Activated CD4-positive, alpha-beta T cell treated with anti-CD3 and anti-CD28 coated beads, Interleukin-2, amount 10 ng/mL, durations not matched to agents 7 days and 5 days (primary cell): Measurements from ENCODE around the gene NAGPA. TPM values are rescaled to one million over a fixed set of nuclear protein-coding genes. Genes with fewer than 3 reads are reported as not detected.

ENCODE experiments used
- CTCF ChIA-PET: fragments of 350-600 bp; sonication (Branson Sonifier 250); formaldehyde crosslinking; loops from one replicate; lab custom pipeline; 2021; ENCODE audit warnings: antibody characterized with exemption; lab: Charles Lee
- POLR2A ChIA-PET: fragments of 350-600 bp; sonication (Branson Sonifier 250); formaldehyde crosslinking; loops from one replicate; lab custom pipeline; 2021; ENCODE audit warnings: antibody characterized with exemption; lab: Charles Lee
- DNase-seq: peaks from one replicate; pipeline ENCODE4 v3.0.0-alpha.2; 2020
- H3K27ac Mint-ChIP-seq: one replicate; pipeline ENCODE4 v1.8.0; 2021; ENCODE audit warnings: mild to moderate bottlenecking, moderate library complexity, mixed read lengths
- H3K27me3 Mint-ChIP-seq: one replicate; pipeline ENCODE4 v1.8.0; 2021; ENCODE audit warnings: mixed read lengths
- H3K36me3 Mint-ChIP-seq: one replicate; pipeline ENCODE4 v1.8.0; 2021; ENCODE audit warnings: low read depth, mixed read lengths
- H3K4me1 Mint-ChIP-seq: one replicate; pipeline ENCODE4 v1.8.0; 2021; ENCODE audit warnings: mixed read lengths
- H3K4me3 Mint-ChIP-seq: one replicate; pipeline ENCODE4 v1.8.0; 2021; ENCODE audit warnings: mild to moderate bottlenecking, moderate library complexity, mixed read lengths
- H3K9me3 Mint-ChIP-seq: one replicate; pipeline ENCODE4 v1.8.0; 2021; ENCODE audit warnings: mixed read lengths
- total RNA-seq, 2 experiments: library from RNA; stranded (reverse); gene quantifications; one replicate each; pipeline ENCODE4 v1.2.3, GENCODE V29; 2021

NAGPA gene
- total RNA-seq, 2 experiments from 2014 or later, result 16.8 to 18.8 TPM

DNA sequence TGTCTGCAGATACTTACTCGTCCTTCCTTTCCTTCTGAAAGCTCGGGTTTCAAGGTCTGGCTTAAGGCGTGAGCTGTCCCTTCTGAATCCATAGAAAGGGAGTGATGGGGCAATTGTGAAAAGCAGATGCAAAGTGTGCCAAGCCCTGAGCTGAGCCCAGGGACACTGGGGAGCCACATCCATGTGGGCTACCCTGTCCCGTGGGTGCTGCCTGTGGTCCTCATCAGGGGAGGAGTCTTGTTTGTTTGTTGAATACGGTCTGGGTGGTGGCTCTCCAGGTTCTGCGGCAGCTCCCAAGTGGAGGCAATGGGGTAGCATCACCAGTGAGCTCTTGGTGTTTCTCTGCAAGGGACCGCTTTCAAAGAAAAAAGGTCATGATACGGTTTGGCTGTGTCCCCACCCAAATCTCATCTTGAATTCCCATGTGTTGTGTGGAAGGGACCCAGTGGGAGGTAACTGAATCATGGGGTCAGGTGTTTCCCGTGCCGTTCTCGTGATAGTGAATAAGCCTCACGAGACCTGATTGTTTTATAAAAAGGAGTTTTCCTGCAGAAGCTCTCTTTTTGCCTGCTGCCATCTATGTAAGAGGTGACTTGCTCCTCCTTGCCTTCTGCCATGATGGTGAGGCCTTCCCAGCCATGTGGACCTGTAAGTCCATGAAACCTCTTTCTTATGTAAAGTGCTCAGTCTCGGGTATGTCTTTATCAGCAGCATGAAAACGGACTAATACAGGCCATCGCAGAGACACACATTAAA lies 36.9 kb upstream of the NAGPA start:
- DNase-seq, result no peak
- Mint-ChIP-seq H3K4me3 (peak overlapping the region; percentile 91), H3K27me3 (no peaks in the 10 kb centered on the region), H3K36me3 (peaks cover 6% of the 10 kb centered on the region), H3K27ac (peak overlapping the region; percentile 99), H3K4me1 (peaks cover 31% of the 10 kb centered on the region), H3K9me3 (no peaks in the 10 kb centered on the region)
- ChIA-PET CTCF (interaction anchor here (0.8 to 1.0 kb wide), 2 partner anchors 22 to 83 kb away, joined by 3 to 4 read pairs; no protein-coding TSS in a partner anchor), POLR2A (no interaction called here)

DNA sequence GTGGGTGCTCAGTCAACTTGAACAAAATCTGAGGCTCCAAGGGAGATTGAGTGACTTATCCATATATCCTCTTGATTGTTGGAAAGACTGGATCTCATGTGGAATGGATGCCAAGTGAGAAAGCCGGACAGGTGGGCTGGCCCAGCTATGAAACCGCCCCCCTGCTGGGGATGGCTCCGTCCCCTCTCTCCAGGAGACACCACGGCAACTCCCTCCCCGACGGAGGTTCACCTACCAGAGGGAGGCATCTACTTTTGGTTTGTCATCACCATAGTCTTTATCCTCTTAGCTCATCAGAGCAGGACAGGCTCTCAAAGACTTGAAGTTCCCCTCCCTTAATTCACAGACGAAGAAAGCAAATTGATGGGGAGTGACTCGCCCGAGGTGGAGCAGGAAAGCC lies 36.1 kb upstream of the NAGPA start:
- Mint-ChIP-seq H3K4me1 (peaks cover 31% of the 10 kb centered on the region), H3K27ac (no peak overlapping the region), H3K36me3 (peaks cover 2% of the 10 kb centered on the region), H3K27me3 (no peaks in the 10 kb centered on the region), H3K9me3 (no peaks in the 10 kb centered on the region), H3K4me3 (no peak overlapping the region)
- CTCF ChIA-PET, result interaction anchor here (1.0 kb wide), 1 partner anchor 23 kb away, joined by 4 read pairs; no protein-coding TSS in a partner anchor
- POLR2A ChIA-PET, result interaction anchor here (0.5 kb wide), 1 partner anchor 285 kb away, joined by 5 read pairs; no protein-coding TSS in a partner anchor
- DNase-seq, result no peak

DNA sequence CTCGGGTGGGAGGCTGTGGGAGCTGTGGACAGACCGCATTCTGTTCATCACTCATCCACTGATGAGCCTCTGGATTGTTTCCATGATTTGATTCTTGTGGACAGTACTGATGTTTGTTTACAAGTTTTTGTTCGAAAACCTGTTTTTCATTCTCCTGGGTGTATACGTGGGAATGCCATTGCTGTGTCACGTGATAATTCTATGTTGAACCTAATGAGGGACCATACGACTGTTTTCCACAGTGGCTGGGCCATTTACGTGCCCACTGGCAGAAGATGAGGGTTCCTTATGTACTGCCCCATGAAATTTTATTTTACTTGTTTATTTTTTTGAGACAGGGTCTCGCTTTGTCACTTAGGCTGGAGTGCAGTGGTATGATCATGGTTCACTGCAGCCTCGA lies 35.3 kb upstream of the NAGPA start:
- CTCF ChIA-PET, result no interaction called here

DNA sequence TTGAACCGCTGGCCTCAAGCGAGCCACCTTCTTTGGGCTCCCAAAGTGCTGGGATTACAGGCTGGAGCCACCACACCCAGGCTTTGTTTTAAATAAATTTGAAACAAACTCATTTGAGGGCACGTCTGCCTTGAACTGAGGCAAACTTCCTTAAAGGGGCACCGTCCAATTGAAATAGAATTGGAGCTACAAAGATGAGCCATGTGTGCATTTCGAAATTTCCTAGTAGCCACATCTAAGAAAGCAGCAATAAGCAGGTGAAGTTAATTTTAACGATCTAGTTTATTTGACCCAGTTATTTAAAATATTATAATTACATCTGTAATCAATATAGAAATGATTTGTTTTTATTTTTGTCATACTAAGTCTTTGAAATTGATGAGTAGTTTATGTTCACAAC lies 32.8 kb upstream of the NAGPA start:
- ChIA-PET CTCF (interaction anchor here (1.8 kb wide), 1 partner anchor 10 kb away, joined by 5 read pairs; no protein-coding TSS in a partner anchor), POLR2A (no interaction called here)
- Mint-ChIP-seq H3K27me3 (no peaks in the 10 kb centered on the region), H3K27ac (no peak overlapping the region), H3K4me1 (peaks cover 13% of the 10 kb centered on the region), H3K36me3 (no peaks in the 10 kb centered on the region), H3K9me3 (no peaks in the 10 kb centered on the region), H3K4me3 (no peak overlapping the region)
- no peak for DNase-seq

More for the DNA sequence above, 35.3 kb upstream of the NAGPA start:
- Mint-ChIP-seq H3K9me3 (no peaks in the 10 kb centered on the region), H3K27me3 (no peaks in the 10 kb centered on the region), H3K36me3 (no peaks in the 10 kb centered on the region), H3K4me1 (peaks cover 29% of the 10 kb centered on the region), H3K4me3 (no peak overlapping the region), H3K27ac (no peak overlapping the region)
- POLR2A ChIA-PET, result no interaction called here
- no peak for DNase-seq

DNA sequence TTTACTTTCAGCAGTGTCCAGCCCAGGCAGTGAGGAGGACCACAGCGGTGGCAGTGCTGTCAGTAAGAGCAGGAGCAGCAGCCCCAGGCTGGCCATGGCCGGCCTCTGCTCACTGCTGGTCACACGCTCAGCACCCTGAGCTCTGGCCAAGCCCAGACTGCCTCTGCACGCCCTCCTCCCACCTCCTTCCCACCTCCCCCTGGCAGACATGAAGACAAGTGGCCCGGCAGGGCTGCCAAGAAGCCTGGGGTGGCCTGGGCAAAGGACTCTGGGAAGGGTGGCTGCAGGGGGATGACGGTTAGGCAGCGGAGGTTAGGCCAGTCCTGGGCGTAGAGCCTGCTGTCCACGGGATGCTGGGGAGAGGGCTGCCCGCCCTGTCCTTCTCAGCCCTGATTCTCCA lies 32.1 kb upstream of the NAGPA start, which contains the start of gene C16orf89:
Gene C16orf89 (minus strand): TSS at position 144 of the 400 bp plus-strand sequence. CDS start 48 bp downstream, at position 96.
- ChIA-PET CTCF (interaction anchor here (1.8 kb wide), 1 partner anchor 10 kb away, joined by 5 read pairs; no protein-coding TSS in a partner anchor), POLR2A (no interaction called here)

DNA sequence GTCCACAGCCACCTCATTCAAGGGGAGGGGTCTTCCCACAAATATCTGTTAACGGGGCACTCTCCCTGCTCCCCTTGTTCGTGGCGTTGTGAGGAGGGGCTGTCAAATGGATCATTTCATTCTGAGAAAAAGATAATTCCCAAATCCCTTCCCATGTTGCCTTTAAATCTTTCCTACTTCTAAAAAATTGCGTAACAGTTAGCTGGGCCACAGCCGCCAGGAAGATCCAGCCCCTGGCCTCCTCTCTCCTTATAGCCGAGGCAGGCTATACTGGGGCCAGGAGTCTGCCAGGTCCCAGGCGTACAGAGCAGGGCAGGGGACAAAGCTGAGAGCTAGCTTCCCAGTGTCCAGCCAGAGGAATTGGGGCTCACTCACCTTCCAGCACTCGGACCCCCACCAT lies 31.6 kb upstream of the NAGPA start:
- DNase-seq, result no peak
- H3K27me3 Mint-ChIP-seq, result no peaks in the 10 kb centered on the region
- no peak overlapping the region for H3K27ac Mint-ChIP-seq
- no peaks in the 10 kb centered on the region for H3K9me3 Mint-ChIP-seq
- CTCF ChIA-PET, result interaction anchor here (0.6 to 1.8 kb wide), 2 partner anchors 11 to 143 kb away, joined by 5 read pairs; no protein-coding TSS in a partner anchor
- POLR2A ChIA-PET, result no interaction called here
- peaks cover 2% of the 10 kb centered on the region for H3K4me1 Mint-ChIP-seq
- no peak overlapping the region for H3K4me3 Mint-ChIP-seq
- H3K36me3 Mint-ChIP-seq, result no peaks in the 10 kb centered on the region

More for the DNA sequence above, 32.1 kb upstream of the NAGPA start, which contains the start of gene C16orf89:
- Mint-ChIP-seq H3K27me3 (no peaks in the 10 kb centered on the region), H3K27ac (no peak within 1 kb of the TSS), H3K9me3 (no peaks in the 10 kb centered on the region), H3K4me3 (no peak within 1 kb of the TSS), H3K36me3 (no peaks in the 10 kb centered on the region), H3K4me1 (peaks cover 6% of the 10 kb centered on the region)
- no peak for DNase-seq

DNA sequence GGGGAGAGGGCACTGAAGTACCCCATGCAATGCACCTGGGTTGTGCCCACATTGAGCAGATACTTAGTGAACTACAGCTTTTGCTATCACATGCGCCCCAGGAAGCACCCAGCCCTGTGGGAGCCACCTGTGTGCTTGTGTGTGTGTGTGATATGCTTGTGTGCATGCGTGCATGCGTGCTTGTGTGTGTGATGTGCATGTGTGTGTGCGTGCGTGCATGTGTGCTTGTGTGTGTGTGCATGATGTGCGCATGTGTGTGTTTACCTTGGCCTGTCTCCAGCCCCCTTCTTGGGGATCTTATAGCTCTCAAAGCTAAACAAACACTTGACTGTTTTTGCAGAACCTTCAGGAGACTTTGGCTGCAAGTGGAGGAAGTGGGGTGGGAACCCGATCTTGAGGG lies 31.2 kb upstream of the NAGPA start:
- Mint-ChIP-seq H3K9me3 (no peaks in the 10 kb centered on the region), H3K4me1 (peaks cover 1% of the 10 kb centered on the region), H3K4me3 (no peak overlapping the region), H3K36me3 (no peaks in the 10 kb centered on the region), H3K27ac (no peak overlapping the region), H3K27me3 (no peaks in the 10 kb centered on the region)
- DNase-seq, result no peak
- ChIA-PET POLR2A (no interaction called here), CTCF (interaction anchor here (0.6 to 1.8 kb wide), 2 partner anchors 11 to 144 kb away, joined by 5 read pairs; no protein-coding TSS in a partner anchor)

DNA sequence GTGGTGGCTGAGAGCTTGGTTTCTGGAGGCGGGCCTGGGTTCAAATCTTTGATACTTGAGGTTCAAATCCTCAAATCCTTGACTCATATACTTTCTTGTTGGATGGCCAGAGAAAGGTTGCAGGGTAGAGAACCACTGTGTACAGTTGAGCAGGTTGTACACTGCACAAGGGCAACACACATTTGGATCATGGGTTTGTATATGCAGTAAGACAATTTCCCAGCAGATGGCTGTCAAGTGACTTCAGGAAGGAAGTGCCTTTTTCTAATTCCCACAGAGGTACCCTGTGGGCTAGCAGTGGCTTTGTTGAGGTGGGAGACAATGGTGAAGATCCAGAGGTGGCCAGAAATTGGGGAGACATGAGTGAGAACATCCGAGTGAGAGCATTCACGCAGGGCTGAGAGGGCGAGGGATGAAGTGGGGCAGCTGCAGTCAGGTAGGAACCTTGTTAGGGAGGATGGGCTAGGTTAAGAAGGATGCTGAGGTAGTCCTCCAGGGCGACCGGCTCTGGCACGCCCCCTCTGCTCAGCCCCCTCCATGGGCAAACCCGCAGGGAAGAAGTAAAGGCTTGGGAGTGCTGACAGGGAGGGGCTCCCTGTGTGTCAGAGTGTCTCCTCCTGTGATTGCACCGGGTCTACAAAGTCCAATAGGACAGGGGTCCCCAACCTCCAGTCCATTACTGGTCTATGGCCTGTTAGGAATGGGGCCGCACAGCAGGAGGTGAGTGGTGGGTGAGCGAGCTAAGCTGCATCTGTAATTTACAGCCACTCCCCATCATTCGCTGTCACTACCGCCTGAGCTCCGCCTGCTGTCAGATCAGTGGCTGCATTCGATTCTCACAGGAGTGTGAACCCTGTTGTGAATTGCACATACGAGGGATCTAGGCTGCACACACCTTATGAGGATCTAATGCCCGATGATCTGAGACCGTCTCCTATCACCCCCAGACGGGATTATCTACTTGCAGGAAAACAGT lies 29.3 kb upstream of the NAGPA start:
- POLR2A ChIA-PET, result no interaction called here
- Mint-ChIP-seq H3K4me3 (no peak overlapping the region), H3K36me3 (no peaks in the 10 kb centered on the region), H3K27ac (no peak overlapping the region), H3K9me3 (no peaks in the 10 kb centered on the region), H3K27me3 (no peaks in the 10 kb centered on the region), H3K4me1 (peaks cover 1% of the 10 kb centered on the region)
- CTCF ChIA-PET, result interaction anchor here (1.3 kb wide), 1 partner anchor 21 kb away, joined by 3 read pairs; no protein-coding TSS in a partner anchor
- DNase-seq, result no peak

DNA sequence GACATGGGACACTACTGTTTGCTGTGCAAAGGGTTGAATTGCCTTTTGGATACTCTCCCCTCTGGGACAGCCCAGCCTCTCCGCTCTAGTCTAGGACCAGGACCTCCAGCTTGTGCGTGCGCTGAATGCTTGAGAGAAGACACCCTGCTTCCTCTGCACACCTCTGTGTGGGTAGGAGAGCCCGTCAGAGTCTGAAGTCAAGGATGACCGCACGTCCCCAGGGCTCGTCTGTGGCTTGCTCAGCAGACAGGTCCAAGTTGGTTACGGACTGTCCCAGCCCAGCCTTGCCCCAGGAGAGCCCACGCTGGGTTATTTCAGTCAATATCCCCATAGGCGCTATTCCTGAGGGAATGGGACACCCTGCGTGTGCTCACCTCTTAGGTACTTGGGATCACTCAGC lies 28.3 kb upstream of the NAGPA start:
- DNase-seq, result no peak
- ChIA-PET CTCF (no interaction called here), POLR2A (no interaction called here)
- Mint-ChIP-seq H3K9me3 (no peaks in the 10 kb centered on the region), H3K4me1 (peaks cover 1% of the 10 kb centered on the region), H3K27ac (no peak overlapping the region), H3K36me3 (no peaks in the 10 kb centered on the region), H3K27me3 (no peaks in the 10 kb centered on the region), H3K4me3 (no peak overlapping the region)

DNA sequence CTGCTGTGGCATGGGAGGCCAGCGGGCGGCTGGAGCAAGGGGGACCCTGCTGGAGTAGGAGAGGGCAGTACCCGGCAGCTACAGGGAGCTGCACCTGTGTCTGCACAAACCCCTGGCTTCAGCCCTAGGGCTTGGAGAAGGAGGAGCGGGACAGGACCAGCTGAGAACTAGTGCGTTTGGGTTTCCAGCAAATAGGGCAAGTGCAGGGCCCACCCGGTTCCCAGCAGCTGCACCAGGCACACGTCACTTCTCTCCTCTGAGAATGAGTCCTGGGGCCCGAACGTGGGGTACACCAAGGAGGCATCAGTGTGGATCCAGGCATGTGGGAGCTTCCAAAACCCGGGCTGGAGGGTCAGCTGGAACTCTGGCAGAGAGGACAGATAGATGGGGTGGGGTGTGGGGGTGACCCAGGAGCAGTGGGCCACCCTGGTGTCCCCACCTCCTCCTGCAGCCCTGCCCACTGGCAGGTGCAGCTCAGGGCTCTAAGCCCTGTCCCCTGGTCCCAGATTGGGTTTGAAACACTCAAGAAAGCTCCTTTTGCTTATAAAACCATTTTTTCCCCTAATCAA lies 26.4 kb upstream of the NAGPA start:
- CTCF ChIA-PET, result no interaction called here
- no peak overlapping the region for H3K27ac Mint-ChIP-seq
- peaks cover 1% of the 10 kb centered on the region for H3K4me1 Mint-ChIP-seq
- no peak overlapping the region for H3K4me3 Mint-ChIP-seq
- POLR2A ChIA-PET, result no interaction called here
- no peaks in the 10 kb centered on the region for H3K27me3 Mint-ChIP-seq
- no peaks in the 10 kb centered on the region for H3K9me3 Mint-ChIP-seq
- H3K36me3 Mint-ChIP-seq, result no peaks in the 10 kb centered on the region
- no peak for DNase-seq

DNA sequence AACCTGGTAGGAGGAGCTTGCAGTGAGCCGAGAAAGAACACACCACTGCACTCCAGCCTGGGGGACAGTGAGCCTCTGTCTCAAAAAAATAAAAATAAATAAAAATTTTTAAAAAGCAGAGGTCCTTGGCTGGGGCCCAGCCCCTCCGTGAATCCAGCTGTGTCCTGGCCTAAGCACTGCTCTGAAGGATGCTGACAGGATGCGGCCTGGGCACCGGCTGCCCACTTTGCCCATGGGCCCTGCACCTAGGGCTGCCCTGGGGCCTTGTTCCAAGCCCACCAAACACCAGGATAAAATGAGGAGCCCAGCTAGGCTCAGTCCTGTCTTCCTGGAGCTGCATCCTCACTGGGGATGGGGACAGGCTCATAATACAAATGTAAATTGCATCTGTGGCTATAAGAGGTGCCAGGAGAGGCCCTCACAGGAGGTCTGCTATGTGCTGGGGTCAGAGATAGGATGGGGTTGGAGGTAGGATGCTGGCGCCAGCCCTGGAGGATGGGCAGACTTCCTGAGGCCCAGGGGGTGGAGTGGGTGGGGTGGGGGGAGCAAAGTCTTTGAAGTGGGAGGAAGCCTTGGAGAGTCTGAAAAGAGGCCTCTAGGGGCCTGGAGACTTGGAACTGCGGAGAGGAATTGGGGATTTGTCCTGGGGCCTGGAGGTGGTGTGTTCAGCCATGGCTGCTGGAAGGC lies 25.8 kb upstream of the NAGPA start:
- POLR2A ChIA-PET, result no interaction called here
- Mint-ChIP-seq H3K27me3 (no peaks in the 10 kb centered on the region), H3K4me3 (no peak overlapping the region)

DNA sequence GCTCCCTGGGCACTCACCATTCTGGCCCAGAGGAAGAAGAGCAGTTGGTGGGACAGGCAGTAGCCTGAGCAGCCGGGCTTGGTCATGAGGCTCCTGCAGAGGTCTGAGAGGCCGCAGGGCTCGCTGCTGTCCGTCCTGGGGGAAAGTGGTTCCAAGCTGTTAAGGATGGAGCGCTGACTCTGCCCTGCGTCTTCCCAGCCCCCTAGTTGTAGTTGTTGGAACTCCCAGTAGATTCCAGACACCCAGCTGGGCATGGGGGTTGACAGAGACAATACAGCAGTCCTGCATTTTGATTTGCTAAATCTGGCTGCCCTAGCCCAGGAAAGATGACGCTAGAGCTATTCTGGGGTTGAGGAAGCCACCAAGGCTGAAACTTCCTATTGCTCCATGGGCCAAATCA lies 24.7 kb upstream of the NAGPA start:
- CTCF ChIA-PET, result no interaction called here
- Mint-ChIP-seq H3K27ac (no peak overlapping the region), H3K27me3 (no peaks in the 10 kb centered on the region), H3K4me1 (peaks cover 1% of the 10 kb centered on the region), H3K9me3 (no peaks in the 10 kb centered on the region), H3K4me3 (no peak overlapping the region), H3K36me3 (no peaks in the 10 kb centered on the region)
- no peak for DNase-seq
- POLR2A ChIA-PET, result no interaction called here

More for the DNA sequence above, 25.8 kb upstream of the NAGPA start:
- CTCF ChIA-PET, result no interaction called here
- no peak overlapping the region for H3K27ac Mint-ChIP-seq
- H3K9me3 Mint-ChIP-seq, result no peaks in the 10 kb centered on the region
- DNase-seq, result no peak
- peaks cover 1% of the 10 kb centered on the region for H3K4me1 Mint-ChIP-seq
- no peaks in the 10 kb centered on the region for H3K36me3 Mint-ChIP-seq
